GM19455 (cell line): ENCODE data around the gene SORCS2.

Source experiments
- ATAC-seq: cut with Tn5 transposase; IDR thresholded peaks from one replicate; pipeline ENCODE4 v1.9.1; 2021; ENCODE audit not compliant: unreplicated experiment

The SORCS2 gene

DNA sequence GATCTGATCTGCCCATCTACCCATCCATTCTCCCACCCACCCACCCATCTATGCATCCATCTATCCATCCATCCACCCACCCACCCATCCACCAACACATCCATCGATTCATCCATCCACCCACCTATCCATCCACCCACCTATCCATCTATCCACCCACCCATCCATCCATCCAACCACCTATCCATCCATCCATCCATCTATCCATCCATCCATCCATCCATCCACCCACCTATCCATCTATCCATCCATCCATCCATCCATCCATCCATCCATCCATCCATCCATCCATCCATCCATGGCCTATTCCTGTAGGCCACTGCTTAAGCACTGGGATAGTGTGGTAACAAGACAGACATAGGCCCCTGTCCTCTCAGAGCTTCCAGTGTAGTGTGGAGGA is 69.8 kb downstream of the SORCS2 start:
- no peak for ATAC-seq

DNA sequence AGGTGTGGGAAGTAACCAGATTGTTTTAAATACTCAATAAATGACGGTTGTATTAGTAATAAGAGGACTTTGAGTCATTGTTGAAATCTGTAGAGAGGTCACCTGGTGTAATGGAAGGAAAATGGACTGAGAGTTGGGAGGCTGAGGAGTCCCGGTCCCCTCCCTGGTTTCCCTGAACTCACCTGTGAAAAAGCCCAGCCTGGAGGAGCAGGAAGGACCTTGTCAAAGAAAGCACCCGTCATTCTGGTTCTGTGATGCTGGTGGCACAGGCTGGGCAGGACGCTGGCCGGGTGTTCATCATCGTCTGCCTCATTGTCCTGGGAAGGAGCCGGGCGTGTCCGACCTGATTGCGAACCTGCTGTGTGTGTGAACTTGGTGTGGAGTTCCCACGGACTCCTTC is 70.8 kb downstream of the SORCS2 start:
- no peak for ATAC-seq

DNA sequence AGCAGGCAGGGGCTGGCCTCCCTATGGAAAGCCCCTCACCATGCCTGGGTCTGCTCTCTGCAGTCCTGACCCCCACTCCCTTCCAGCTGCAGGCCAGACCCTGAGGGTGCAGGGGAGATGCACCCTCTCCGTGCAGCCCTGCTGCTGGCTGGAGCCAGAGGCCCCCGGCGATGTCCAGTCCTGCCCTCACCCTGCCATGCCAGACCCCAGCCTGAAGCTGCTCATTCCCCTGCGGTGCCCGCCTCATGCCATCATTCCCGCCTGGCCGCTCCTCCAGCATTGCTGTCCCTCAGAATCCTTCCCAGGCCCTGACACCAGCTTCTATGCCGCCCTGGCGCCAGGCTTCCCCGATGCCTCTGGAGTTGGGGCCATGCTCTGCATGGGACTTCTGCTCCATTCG is 72.4 kb downstream of the SORCS2 start:
- ATAC-seq = no peak

DNA sequence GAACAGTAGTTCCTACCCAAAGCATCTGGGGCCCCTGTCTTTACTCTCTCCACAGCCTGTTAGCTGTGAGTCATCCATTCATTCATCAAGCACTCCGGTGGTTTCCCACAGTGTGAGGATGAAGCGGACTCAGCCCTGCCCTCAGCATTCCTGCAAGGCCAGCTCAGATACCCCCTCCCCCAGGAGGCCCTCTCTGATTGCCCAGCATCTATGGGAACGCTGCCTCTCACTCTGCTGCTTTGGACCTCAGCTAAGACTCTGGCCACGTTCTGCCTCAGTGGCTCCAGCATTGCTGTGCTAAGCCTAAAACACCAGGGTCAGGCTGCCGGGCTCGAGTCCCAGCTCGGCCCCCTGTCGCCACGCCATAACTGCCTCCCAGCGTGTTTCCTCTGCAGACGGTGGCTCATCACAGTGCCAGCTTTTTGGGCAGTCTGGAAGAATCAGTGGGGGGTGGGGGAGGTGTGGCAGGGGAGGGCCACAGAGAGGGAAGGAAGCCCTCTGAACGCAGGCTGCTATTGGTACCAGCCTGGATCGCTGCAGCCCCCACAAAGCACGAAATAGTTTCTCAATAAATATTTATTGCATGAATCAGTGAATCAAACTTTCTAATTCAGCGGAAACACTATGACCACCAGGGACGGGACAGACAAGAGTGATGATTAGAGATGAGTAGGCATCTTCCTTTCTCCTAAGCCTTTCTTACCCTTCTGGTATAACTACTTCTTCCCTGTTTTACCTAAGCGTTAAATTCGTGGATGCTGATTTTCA is 74.4 kb downstream of the SORCS2 start:
- ATAC-seq = no peak

DNA sequence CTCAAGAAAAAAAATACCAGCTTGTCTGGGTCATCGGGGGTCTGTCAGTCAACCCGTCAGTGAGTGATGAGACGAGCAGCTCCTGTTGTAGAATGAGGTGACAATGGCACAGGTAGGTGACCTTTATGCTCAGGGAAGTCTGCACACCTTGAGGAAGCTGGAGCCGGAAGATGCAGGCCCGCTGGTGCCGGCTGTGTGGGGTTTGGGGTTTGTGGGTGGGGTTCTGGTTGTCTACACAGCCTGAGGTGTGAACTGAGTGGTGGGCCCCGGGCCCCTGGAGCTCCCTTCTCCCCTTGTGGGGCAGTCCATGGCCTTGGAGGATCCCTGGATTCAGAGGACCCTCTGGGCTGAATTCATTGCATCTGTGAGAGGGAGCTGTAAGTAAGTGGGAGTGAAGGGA is 75.5 kb downstream of the SORCS2 start:
- no peak for ATAC-seq

DNA sequence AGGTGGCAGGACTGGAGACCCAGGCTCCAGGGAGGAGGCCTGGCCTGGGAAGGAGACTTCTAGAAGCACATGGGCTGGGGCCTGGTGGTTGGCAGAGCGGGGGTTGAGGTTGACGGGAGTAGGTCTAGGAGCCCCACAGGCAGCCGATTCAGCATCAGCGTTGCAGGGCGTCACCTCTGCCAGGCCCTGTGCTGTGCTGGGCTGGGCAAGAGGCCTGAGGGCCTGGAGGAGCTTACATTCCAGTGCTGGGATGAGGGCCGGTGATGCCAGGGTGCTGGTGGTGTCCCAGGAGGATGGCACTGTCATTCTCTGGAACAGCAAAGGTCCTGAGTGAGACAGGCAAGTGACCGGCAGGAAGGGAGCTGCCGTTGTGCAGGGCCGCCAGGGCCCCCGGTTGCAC is 76.6 kb downstream of the SORCS2 start:
- no peak for ATAC-seq

DNA sequence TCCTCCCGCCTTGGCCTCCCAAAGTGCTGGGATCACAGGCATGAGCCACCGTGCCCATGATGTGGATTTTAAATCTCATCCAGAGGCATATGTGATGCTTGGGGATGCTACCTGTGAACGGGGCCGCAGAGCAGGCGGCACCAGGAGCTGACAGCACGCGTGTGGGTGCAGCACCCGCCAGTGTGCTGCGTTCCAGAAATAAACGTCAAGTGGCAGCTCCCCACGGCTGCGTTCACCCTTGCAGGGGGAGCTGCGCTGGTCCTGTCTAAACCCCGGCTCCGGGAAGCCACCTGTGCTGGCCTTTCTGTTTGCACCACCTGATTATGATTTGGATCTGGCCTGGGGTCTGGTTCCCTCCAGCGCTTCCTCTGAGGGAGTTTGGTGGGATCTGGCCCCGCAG is 77.8 kb downstream of the SORCS2 start:
- ATAC-seq = no peak

DNA sequence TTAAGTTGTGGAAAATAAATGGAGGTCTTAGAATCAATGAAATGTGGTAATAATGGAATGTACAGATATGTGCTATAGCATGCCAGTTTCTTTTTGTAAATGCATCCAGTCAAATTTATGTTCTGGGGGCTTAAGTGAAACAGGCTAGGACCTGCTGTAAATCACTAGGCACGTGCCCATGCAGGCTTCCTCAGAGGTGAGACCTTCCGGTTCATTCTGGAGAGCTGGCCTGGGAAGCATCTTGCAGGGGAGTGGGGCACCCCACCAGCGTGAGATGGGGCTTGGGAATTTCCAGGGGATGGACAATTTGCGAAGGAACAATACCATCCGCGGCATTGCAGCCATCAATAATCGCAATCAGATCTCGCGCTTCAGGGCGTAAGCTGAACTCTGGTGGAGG is 80.1 kb downstream of the SORCS2 start:
- no peak for ATAC-seq

DNA sequence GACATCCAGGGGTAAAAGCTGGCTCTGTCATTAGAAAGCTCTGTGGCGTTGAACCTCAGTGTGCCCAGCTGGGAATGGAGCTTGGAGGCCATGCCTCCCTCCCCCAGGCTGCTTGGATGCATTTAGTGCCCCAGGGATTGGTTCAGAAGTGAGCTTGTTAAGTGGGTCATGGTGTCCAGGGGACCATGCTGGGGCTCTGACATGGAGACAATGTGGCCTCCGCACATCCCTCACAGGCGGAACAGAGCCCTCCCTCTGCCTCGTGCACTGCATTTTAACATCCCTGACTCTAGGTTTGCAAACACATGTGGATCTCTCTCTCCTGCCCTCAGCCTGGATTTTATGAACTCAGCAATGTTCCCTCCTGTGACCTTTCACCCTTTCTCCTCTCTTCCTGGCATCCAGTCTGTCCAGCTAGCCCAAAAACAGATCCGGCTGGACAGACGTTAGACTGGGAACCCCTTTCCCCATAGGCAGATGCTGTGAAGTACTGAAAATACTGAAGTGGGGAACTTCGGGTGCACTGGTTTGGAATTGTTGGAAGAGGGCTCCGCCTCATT is 81.5 kb downstream of the SORCS2 start:
- no peak for ATAC-seq

DNA sequence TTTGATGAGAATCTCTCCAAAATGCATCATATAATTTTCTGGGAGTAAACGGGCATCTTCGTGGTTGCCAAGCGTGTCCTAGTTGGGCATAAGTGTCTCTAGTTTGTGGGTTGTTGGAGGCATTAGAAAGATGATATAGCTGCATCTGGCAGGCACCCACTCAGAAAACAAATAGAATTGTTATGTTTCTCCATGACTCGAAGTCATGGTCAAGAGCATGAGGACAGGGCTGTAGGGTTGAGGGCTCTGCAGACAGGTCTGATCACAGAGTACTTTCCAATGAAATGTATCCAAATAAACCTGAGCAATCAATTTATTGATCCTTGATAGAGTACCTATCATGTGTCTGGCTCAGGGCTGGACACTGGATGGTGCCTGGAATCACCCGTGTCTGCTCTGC is 82.7 kb downstream of the SORCS2 start:
- no peak for ATAC-seq

DNA sequence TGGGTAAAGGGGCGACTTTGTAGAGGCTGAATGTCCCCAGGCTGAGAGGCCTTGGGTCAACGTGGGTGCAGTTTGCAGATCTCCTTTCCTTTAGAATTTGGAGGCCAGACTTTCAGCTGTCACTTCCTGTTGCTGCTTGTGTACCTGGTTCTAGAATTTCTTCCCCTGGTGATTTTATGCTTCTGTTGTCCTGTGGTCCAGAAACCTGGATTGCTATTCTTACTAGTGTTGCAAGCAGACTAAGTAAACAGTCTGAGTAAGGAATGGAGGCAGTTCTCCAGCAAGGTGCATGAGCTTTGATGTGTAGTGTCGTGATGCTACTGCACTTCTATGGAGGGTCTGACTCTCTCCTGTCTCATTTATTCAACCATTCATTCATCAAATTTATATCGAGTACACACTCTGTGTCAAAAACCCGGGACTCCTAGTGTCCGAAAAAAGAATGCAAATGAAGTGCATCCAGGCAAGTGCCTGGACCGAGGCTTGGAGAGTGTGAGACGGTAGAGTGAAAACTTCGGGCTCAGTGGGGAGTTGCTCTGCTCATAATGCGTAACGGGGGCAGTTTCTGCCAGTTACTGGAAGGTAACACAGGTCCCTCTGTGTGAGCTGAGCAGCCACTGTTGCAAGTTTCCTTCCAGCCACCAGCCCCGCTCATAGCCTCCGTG is 83.3 kb downstream of the SORCS2 start:
- no peak for ATAC-seq

DNA sequence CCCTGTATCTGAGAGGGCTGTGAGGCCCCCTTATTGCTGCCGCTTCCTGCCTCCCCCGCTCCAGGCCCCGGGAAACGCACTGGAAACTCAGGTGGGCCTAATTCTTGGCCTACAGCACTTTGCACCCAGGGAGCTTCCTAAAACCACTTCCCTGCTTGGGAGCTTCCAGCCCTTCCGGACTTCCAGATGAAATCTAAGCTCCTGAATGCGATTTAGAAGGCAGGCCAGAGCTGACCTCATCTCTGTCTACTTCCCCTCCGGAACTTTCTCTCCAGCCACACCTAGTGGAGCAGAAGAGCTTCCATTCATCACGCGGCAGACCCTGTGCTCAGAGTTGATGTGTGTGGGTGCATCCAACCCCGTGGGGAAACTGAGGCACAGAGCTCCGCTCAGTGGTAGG is 84.2 kb downstream of the SORCS2 start:
- ATAC-seq = no peak

DNA sequence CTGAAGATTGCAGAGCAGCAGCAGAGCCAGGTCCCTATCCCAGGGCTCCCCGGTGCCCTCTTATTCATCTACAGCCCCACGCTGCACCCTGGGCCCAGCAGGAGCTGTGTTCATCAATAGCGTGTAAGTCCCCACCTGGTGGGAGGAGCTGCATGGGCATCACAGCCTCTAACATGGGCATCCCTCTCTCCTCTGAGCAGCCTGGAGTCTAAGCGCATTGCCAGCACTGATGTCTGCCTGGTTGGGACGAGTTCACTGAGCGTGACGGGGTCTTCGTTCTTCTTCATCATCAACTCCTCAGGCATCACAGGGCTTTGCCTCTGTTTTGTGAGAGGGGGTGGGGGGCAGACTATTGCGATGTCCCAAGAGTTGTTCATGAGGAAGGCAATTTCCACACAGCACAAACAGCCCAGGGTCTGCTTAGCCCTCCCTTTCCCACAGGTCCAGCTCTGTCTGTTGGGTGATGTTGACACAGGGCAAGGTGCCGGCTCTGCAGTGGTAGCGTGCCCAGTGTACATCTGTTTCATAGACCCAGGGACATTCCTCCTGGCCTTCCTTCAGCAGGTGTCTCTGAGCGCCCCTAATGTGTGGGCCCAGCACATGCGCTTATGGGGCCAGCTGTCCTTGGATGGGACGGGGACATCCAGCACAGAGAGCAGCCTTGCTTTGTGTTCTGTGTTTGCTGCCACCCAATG is 85.9 kb downstream of the SORCS2 start:
- no peak for ATAC-seq

DNA sequence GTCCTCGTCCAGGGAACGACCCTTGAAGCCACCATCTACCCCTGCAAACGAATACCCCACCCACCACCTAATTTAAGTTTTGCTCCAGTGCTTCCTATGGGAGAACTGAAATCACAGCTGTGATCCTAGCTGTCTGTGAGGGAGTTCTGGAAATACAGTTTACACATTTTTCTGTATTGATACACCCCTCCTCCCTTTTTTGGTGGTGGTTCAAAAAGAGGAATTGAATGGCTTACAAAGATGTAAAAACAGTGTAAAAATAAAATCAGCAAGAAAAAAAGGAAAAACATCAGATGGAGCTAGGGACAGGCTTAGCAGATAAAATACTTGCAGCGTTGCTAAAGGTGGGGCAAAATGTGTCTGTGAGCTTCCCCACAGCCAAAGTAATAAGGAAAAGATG is 86.6 kb downstream of the SORCS2 start:
- no peak for ATAC-seq

DNA sequence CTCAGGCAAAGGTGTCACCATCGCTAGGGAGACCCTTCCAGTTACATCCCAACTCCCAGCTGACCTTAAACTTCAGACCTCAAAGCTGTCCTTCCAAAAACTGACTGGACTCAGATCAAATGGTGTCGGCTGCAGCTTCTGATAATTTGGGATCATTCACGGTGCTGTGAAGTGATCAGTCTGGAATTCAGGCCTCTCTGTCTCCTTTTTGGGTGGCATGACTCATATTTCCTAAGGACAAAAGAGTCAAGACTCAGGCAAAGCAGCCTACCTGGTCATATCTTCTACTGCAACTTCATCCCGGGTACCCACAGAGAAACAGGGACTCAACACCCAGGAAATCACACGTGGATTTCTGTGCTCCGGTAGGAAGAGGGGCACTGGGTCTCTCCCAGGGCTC is 87.6 kb downstream of the SORCS2 start:
- no peak for ATAC-seq

DNA sequence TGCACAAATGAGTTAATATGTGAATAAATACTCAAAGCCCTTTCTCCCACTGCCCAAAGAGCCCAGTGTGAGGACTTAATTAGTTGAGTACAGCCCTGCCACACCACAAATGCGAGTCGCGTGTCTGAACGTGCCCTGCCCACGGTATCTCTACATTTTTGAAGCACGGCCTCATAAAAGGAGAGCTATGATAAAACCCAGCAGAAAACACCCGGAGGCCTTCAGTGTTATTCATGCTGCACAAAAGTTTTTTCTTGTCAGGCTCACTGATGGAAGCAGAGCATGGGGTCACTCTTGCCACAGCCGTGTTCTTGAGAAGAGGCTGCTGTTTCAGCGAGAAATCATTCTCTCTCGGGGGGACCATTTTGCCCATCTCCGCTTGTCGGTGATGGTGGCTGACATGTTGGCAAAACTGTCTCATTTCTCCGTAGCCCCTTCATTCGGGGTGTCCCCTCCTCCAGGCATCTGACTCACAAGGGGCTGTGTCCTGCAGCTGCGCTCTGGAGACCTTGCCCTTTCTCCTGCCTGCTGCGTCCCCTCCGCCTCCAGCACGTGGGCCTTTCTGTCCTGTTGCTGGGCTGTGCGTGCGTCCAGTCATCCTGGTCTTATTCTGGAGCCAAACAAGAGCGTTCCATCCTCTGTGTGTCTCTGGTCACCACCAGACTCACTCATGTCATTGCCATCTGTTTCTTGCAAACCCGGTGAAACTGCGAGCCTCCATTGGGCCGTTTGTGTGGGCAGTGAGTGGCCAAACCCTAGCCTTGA is 88.8 kb downstream of the SORCS2 start:
- ATAC-seq = no peak

DNA sequence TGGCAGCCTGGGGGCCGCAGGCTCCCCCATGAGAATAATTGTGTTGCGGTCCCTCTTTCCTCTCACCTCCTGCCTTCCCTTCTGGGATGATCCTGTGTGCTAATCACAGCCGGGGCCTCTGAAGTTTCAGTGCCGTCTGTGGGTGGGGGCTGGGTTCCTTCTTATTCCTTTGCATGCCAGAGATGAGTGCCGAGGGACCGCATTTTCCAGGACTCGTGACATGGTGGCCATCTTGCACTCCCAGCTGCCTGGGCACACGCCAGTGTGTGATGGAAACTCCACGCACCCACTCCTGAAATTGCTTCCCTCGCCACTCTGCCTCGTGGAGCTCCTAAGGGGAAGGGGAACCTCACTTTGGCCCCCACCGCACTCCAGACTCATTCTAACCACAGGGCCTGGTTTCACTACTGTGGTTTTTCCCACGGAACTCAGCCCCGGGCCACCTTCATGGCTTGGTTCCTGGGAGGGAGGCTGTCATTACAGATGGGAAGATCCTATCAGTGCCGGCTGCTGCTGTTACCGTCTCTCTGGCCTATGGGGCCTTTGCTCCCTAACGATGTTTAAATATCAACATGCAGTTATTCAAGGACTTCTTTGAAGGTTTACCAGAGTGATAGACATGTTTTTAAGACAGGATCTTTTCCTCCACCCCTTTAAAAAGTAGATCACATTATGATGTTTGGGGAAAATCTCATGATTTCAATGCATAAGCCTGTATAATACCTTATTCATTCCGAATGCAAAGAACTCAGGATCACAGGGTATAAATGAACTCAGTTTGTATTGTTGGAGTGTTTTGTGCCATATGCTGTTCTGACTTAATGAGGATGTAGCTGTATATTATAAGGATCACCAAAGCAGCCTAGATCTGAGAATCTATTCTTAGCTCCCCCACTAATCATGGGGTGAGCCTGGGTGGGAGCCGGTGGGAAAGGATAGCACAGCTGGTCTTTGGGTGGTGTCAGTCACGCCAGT is 89.6 kb downstream of the SORCS2 start:
- no peak for ATAC-seq

DNA sequence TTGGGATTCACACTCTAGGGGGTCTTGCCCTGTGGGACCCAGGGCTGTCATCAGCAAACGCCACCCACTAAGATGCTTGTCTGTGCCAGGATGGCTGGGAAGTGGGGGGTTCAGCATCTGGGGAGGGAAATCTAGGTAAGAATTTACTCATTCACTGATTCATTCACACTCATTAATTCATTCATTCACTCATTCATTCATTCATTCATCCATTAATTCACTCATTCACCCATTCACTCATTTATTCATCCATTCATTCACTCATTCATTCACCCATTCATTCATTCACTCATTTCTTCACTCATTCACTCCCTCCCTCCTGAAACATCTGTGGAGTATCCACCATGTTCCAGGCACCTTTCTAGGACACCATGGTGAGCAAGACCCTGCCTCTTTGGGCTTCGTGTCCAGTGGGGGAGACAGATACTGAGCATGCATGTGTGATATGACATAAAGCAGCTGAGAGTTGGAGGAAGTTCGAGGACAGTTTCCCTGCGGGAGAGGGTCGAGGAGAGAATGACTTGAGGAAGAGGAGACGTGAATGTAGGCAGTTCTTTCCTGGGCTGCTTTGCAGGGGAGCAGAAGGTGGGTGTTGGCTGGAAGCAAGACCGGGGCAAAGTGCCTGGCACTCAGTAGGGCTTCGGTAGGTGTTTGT is 90.6 kb downstream of the SORCS2 start:
- ATAC-seq = no peak

DNA sequence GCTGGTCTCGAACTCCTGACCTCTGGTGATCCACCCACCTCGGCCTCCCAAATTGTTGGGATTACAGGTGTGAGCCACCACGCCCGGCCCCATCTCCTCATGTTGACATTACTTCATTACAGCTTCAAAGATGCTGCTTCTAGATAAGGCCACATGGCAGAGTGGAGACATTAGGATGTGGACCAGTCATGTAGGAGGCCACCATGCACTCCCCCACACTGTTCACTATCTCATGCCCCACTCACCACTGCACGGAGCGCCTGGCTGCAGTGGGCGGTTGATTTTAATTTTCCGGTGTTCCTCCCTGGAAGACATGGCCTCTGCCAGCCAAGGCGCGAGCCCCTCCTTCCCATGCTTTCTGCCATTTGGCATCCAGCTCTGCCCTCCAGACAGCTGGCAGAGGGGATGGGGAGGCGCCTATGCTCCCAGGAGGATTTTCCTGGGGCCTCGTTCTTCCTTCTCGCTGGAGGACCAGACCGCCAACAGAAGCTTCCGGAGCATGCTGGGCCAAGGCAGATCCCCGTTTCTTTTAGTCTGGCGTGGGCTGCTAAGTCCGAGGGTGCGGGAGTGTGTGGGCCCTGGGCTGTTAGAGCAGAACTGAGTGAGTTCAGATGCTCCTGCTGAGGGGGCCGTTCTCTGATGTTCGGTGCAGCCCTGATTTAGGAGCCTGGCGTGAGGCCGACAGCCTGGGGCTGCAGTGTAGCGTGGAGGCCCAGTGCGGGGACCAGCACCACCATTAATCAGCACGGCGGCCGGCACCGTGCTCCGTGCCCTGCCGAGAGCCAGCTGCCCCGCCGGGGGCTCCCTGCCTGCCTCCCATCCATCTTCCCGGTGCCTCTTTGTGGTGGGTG is 93.1 kb downstream of the SORCS2 start:
- ATAC-seq = no peak
